ENCODE results near the gene TBC1D5. TPM values are rescaled to one million over a fixed set of nuclear protein-coding genes. Genes with fewer than 3 reads are reported as not detected.
"Not testable (repeated sequence)": the region's sequence is repeated elsewhere in the genome, so short reads cannot be mapped to it uniquely, and the experiment has no call there.

The TBC1D5 gene
- total RNA-seq, 1 donor from 2014 or later = 75.6 TPM

GRCh38 chr3:17639257-17639656 is 103.2 kb downstream of the TBC1D5 start:
- no peak overlapping the region for H3K4me3 ChIP-seq
- peak in 1 of 2 donors; percentile 51 for ATAC-seq
- no peaks in the 10 kb centered on the region for H3K9me3 ChIP-seq
- DNase-seq = no peak
- no peaks in the 10 kb centered on the region for H3K27me3 ChIP-seq (ENCODE audit: low read depth)
- no peaks in the 10 kb centered on the region for H3K36me3 ChIP-seq
- intact Hi-C loops (cut with DNase I) = no loop called here
- TF ChIP-seq, protein P1, sequence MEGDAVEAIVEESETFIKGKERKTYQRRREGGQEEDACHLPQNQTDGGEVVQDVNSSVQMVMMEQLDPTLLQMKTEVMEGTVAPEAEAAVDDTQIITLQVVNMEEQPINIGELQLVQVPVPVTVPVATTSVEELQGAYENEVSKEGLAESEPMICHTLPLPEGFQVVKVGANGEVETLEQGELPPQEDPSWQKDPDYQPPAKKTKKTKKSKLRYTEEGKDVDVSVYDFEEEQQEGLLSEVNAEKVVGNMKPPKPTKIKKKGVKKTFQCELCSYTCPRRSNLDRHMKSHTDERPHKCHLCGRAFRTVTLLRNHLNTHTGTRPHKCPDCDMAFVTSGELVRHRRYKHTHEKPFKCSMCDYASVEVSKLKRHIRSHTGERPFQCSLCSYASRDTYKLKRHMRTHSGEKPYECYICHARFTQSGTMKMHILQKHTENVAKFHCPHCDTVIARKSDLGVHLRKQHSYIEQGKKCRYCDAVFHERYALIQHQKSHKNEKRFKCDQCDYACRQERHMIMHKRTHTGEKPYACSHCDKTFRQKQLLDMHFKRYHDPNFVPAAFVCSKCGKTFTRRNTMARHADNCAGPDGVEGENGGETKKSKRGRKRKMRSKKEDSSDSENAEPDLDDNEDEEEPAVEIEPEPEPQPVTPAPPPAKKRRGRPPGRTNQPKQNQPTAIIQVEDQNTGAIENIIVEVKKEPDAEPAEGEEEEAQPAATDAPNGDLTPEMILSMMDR (IDR thresholded peaks at IDR 0.05) = no peak
- peaks cover 21% of the 10 kb centered on the region for H3K4me1 ChIP-seq
- H3K27ac ChIP-seq = no peak overlapping the region

- Histone ChIP-seq H3K27ac (no peak overlapping the region), H3K36me3 (no peaks in the 10 kb centered on the region), H3K27me3 (ENCODE audit: low read depth) (no peaks in the 10 kb centered on the region), H3K9me3 (no peaks in the 10 kb centered on the region), H3K4me1 (peaks cover 12% of the 10 kb centered on the region), H3K4me3 (no peak overlapping the region)
- intact Hi-C loops (cut with DNase I) = no loop called here
- ATAC-seq (no peak), DNase-seq (no peak)
- TF ChIP-seq, protein P1 (IDR thresholded peaks at IDR 0.05) = no peak
These were observed 104.1 kb downstream of the TBC1D5 start for GRCh38 chr3:17638356-17638755.

GRCh38 chr3:17635675-17636074 is 106.8 kb downstream of the TBC1D5 start:
- H3K9me3 ChIP-seq; H3K36me3 ChIP-seq; DNase-seq; ATAC-seq; H3K4me3 ChIP-seq; H3K27me3 ChIP-seq (ENCODE audit: low read depth); H3K27ac ChIP-seq; intact Hi-C loops (cut with DNase I): not testable (repeated sequence)
- H3K4me1 ChIP-seq = peaks cover 11% of the 10 kb centered on the region

DNA sequence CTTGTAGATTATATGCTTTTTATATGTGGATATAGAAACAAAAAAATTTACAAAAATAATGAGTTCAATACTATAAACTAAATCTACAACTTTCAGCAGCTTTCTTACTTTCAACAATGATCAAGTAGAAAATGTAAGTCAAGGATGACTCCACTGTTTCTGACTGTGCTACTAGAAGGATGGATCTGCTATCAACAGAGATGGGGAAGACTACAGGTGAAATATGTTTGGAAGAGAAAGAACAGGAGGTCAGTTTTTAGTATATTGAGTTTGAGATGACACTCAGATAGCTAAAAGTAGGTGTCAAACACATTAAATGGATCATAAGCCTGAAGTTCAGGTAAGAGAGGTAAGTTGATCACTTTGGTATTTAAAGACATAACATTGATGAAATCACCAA is 107.5 kb downstream of the TBC1D5 start:
- ATAC-seq (no peak), DNase-seq (no peak)
- intact Hi-C loops (cut with DNase I) = no loop called here
- H3K9me3 ChIP-seq = no peaks in the 10 kb centered on the region
- no peaks in the 10 kb centered on the region for H3K27me3 ChIP-seq (ENCODE audit: low read depth)
- no peak overlapping the region for H3K4me3 ChIP-seq
- no peak overlapping the region for H3K27ac ChIP-seq
- H3K4me1 ChIP-seq = peaks cover 11% of the 10 kb centered on the region
- no peaks in the 10 kb centered on the region for H3K36me3 ChIP-seq
- TF ChIP-seq, protein P1 (IDR thresholded peaks at IDR 0.05) = no peak

DNA sequence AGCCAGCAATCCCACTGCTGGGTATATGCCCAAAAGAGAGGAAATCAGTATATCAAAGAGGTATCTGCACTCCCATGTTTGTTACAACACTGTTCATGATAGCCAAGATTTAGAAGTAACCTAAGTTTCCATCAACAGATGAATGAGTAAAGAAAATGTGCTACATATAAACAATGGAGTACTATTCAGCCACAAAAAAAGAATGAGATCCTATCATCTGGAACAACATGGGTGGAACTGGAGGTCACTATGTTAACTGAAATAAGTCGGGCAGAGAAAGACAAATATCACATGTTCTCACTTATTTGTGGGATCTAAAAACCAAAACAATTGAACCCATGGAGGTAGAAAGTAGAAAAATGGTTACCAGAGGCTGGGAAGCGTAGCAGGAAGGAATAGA is 108.2 kb downstream of the TBC1D5 start:
- TF ChIP-seq, protein P1 (IDR thresholded peaks at IDR 0.05) = no peak
- intact Hi-C loops (cut with DNase I) = no loop called here
- H3K27ac ChIP-seq = no peak overlapping the region
- H3K27me3 ChIP-seq (ENCODE audit: low read depth) = no peaks in the 10 kb centered on the region
- no peak overlapping the region for H3K4me3 ChIP-seq
- peaks cover 11% of the 10 kb centered on the region for H3K4me1 ChIP-seq
- DNase-seq = no peak
- no peak for ATAC-seq
- no peaks in the 10 kb centered on the region for H3K36me3 ChIP-seq
- no peaks in the 10 kb centered on the region for H3K9me3 ChIP-seq

DNA sequence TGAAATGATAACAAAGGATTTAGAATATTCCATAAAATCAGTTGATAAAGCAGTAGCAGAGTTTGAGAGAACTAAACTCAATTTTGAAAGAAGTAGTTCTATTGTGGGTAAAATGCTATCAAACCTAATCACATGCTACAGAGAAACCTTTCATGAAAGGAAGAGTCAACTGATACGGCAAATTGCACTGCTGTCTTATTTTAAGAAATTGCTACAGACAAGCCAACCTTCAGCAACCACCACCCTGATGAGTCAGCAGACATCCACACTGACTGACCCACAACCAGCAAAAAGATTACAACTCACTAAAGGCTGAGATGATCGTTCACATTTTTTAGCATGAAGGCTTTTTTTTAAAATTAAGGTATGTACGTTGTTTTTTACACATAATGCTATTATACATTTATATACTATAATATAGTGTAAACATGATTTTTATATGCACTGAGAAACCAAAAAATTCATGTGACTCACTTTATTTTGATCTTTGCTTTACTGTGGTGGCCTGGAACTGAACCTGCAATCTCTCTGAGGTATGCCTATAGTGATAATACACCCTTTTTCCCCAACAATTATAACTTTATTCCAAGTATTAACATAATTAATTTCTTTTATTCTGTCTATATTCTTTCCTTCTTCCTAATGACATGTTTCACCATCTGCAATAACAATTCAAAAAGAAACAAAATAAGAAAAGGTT is 109.9 kb downstream of the TBC1D5 start:
- peaks cover 11% of the 10 kb centered on the region for H3K4me1 ChIP-seq
- TF ChIP-seq, protein P1 (IDR thresholded peaks at IDR 0.05) = no peak
- H3K27ac ChIP-seq = no peak overlapping the region
- no peak overlapping the region for H3K4me3 ChIP-seq
- DNase-seq (no peak), ATAC-seq (no peak)
- H3K36me3 ChIP-seq = no peaks in the 10 kb centered on the region
- no peaks in the 10 kb centered on the region for H3K9me3 ChIP-seq
- no peaks in the 10 kb centered on the region for H3K27me3 ChIP-seq (ENCODE audit: low read depth)
- intact Hi-C loops (cut with DNase I) = no loop called here
